Effector memory CD4-positive, alpha-beta T cell (primary cell): ENCODE results near the gene SH3RF3.

Experiments used
- DNase-seq, 3 donors: peaks; one replicate each; pipeline ENCODE4 v3.0.0-alpha.2; 2020
- H3K27ac ChIP-seq: 2 replicates; pipeline ENCODE4 v1.7.0; 2013; ENCODE audit warnings: mild to moderate bottlenecking, low read length, moderate library complexity; ENCODE audit not compliant: insufficient read depth, poor library complexity, severe bottlenecking
- H3K27me3 ChIP-seq: replicated peaks from 2 replicates; pipeline ENCODE4 v1.7.0; 2013; ENCODE audit warnings: mild to moderate bottlenecking, low read length; ENCODE audit not compliant: insufficient read depth, control insufficient read depth, poor library complexity, severe bottlenecking
- H3K36me3 ChIP-seq: 2 replicates; pipeline ENCODE4 v1.7.0; 2013; ENCODE audit warnings: mild to moderate bottlenecking, low read length, moderate library complexity; ENCODE audit not compliant: control insufficient read depth, insufficient read depth
- H3K4me1 ChIP-seq: 2 replicates; pipeline ENCODE4 v1.7.0; 2013; ENCODE audit warnings: low read length, mild to moderate bottlenecking; ENCODE audit not compliant: control insufficient read depth, insufficient read depth, poor library complexity, severe bottlenecking
- H3K4me3 ChIP-seq: 2 replicates; pipeline ENCODE4 v1.7.0; 2013; ENCODE audit warnings: low read length, low read depth, mild to moderate bottlenecking; ENCODE audit not compliant: insufficient read depth, poor library complexity, severe bottlenecking
- H3K9me3 ChIP-seq: 2 replicates; pipeline ENCODE4 v1.7.0; 2013; ENCODE audit warnings: mild to moderate bottlenecking, low read length, moderate library complexity; ENCODE audit not compliant: control insufficient read depth

The SH3RF3 gene

DNA sequence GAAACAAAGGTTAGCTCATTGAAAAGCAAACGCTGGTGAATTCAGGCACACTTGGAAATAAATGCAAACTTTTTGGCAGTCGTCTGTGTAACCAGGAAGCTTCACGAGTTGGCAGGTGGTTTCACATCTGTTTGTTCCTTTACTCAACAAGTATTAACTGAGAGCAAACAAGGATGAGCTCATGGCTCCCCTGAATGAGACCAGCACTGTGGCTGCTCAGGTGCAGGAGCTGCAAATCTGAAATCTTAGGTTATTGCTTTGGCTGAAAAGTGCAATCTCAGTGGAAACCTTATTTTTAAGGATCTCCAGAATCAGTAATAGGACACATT lies 46.3 kb downstream of the SH3RF3 start:
- H3K36me3 ChIP-seq, result no peaks in the 10 kb centered on the region
- DNase-seq, result no peak
- no peaks in the 10 kb centered on the region for H3K27me3 ChIP-seq
- no peaks in the 10 kb centered on the region for H3K9me3 ChIP-seq
- no peak overlapping the region for H3K4me3 ChIP-seq
- H3K4me1 ChIP-seq, result no peaks in the 10 kb centered on the region
- H3K27ac ChIP-seq, result no peak overlapping the region

DNA sequence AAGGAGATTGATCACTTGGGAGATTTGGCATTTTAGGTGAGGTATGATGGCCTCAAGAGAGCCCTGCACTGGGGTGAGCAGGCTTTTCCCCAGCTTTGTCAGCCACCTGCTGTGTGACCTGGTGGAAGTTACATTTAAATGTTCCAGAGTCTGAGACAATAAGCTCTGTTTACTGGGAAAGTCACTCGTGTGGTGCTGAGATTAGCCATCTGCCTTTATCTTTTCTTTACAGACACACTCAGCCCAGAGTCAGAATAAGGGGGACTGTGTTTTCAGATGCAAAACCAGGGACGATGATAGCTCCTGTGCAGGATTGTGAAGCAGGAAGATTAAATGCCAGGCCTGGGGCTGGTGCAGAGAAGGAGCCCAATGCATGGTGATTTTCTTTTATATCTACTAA lies 47.9 kb downstream of the SH3RF3 start:
- H3K4me1 ChIP-seq, result no peaks in the 10 kb centered on the region

GRCh38 chr2:109177635-109178034 lies 48.6 kb downstream of the SH3RF3 start:
- H3K36me3 ChIP-seq, result no peaks in the 10 kb centered on the region
- no peak for DNase-seq
- H3K4me1 ChIP-seq, result no peaks in the 10 kb centered on the region
- no peak overlapping the region for H3K27ac ChIP-seq
- no peaks in the 10 kb centered on the region for H3K9me3 ChIP-seq
- no peaks in the 10 kb centered on the region for H3K27me3 ChIP-seq
- H3K4me3 ChIP-seq, result no peak overlapping the region

More for the DNA sequence above, 47.9 kb downstream of the SH3RF3 start:
- no peak for DNase-seq
- Histone ChIP-seq H3K27me3 (no peaks in the 10 kb centered on the region), H3K9me3 (no peaks in the 10 kb centered on the region), H3K4me3 (no peak overlapping the region), H3K36me3 (no peaks in the 10 kb centered on the region), H3K27ac (no peak overlapping the region)

- H3K4me3 ChIP-seq, result no peak overlapping the region
- H3K27me3 ChIP-seq, result no peaks in the 10 kb centered on the region
- no peaks in the 10 kb centered on the region for H3K9me3 ChIP-seq
- no peak for DNase-seq
- no peaks in the 10 kb centered on the region for H3K4me1 ChIP-seq
- H3K36me3 ChIP-seq, result no peaks in the 10 kb centered on the region
- H3K27ac ChIP-seq, result no peak overlapping the region
Observed at GRCh38 chr2:109178968-109179367, 50.0 kb downstream of the SH3RF3 start.

GRCh38 chr2:109180786-109181185 lies 51.8 kb downstream of the SH3RF3 start:
- H3K4me3 ChIP-seq, result no peak overlapping the region
- no peaks in the 10 kb centered on the region for H3K36me3 ChIP-seq
- no peaks in the 10 kb centered on the region for H3K27me3 ChIP-seq
- DNase-seq, result no peak
- no peaks in the 10 kb centered on the region for H3K4me1 ChIP-seq
- H3K9me3 ChIP-seq, result no peaks in the 10 kb centered on the region
- H3K27ac ChIP-seq, result no peak overlapping the region

DNA sequence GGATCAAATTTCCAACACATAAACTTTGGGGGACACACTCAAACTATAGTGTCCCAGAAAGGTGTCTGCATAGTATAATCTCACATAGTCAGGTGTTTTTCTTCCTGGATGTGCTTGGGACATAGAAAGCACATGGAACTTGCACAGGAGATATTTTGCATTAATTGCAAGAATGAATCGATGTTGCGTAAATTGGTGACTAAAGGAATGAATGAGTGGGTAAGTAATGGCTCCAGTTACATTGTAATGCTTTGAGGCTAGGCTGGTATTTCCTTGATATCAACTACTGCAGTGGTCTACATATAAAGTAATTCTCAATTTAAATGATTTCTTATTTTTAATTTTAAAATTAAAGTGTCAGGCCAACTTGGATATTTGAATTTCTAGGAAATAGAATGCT lies 53.4 kb downstream of the SH3RF3 start:
- no peaks in the 10 kb centered on the region for H3K36me3 ChIP-seq
- H3K4me3 ChIP-seq, result no peak overlapping the region
- no peaks in the 10 kb centered on the region for H3K4me1 ChIP-seq
- H3K27ac ChIP-seq, result no peak overlapping the region
- no peaks in the 10 kb centered on the region for H3K27me3 ChIP-seq
- no peak for DNase-seq
- no peaks in the 10 kb centered on the region for H3K9me3 ChIP-seq

- H3K9me3 ChIP-seq, result no peaks in the 10 kb centered on the region
- no peak overlapping the region for H3K4me3 ChIP-seq
- no peaks in the 10 kb centered on the region for H3K27me3 ChIP-seq
- no peak overlapping the region for H3K27ac ChIP-seq
- no peaks in the 10 kb centered on the region for H3K4me1 ChIP-seq
- DNase-seq, result no peak
- H3K36me3 ChIP-seq, result no peaks in the 10 kb centered on the region
Observed at GRCh38 chr2:109183871-109184270, 54.9 kb downstream of the SH3RF3 start.

DNA sequence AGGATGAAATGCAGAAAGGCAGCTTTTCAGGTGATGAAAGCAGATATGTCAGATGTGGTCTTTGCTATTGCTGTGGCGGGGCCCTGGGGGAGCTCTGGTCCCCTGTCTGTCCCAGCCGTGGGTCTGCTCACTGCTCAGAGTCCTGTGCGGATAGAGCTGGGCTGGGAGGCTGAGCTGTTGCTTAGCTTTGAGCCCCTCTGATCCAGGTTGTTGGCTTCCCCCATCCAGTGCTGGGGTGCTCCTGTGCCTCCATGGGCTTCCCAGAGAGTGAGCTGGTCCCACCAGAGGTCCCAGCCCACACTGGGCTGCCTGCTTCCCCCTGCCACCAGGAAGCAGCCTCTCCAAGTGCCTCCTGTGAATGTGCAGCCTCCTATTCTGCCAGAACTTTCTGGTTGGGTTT lies 55.4 kb downstream of the SH3RF3 start:
- no peaks in the 10 kb centered on the region for H3K36me3 ChIP-seq
- no peaks in the 10 kb centered on the region for H3K9me3 ChIP-seq
- no peaks in the 10 kb centered on the region for H3K27me3 ChIP-seq
- no peak overlapping the region for H3K4me3 ChIP-seq
- no peaks in the 10 kb centered on the region for H3K4me1 ChIP-seq
- no peak overlapping the region for H3K27ac ChIP-seq
- no peak for DNase-seq

GRCh38 chr2:109185338-109185737 lies 56.3 kb downstream of the SH3RF3 start:
- no peak overlapping the region for H3K27ac ChIP-seq

DNA sequence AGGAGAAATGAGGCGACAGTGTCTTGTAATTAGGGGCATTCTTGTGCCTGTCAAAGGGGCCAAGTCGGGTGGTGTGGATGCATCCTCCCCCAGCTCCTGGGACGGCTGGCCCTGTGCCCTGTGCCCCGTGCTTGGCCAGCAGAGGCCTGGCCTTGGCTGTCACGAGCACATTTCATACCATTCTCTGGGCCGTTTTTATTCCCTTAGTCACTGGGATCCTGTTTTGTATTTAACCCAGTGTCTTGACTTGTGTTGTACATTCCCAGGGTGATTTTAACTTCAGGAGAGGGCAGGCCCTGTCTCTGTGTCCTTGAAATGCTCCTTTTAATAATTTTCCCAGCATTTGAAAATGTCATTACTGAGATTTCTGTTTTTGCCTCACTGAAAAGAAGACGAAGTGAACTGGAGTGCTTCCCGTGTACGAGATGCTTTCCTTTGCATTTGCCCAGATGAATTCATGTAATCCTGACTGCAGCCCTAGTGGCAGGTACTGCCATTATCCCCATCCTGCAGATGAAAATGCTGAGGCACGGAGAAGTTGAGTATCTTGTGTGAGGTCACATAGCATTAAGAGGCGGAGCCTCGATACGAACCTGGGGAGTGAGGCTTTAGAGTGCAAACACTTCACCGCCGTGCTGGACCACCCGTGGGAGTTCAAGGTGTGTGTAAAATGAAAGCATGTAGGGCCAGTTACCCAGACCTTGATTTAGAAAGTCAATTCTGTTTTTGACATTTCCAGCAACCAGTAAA lies 57.0 kb downstream of the SH3RF3 start:
- no peak overlapping the region for H3K4me3 ChIP-seq
- H3K27ac ChIP-seq, result no peak overlapping the region
- no peaks in the 10 kb centered on the region for H3K36me3 ChIP-seq
- no peaks in the 10 kb centered on the region for H3K27me3 ChIP-seq
- H3K9me3 ChIP-seq, result no peaks in the 10 kb centered on the region
- H3K4me1 ChIP-seq, result no peaks in the 10 kb centered on the region
- no peak for DNase-seq

More at GRCh38 chr2:109185338-109185737, 56.3 kb downstream of the SH3RF3 start:
- DNase-seq, result no peak
- no peaks in the 10 kb centered on the region for H3K9me3 ChIP-seq
- H3K27me3 ChIP-seq, result no peaks in the 10 kb centered on the region
- no peaks in the 10 kb centered on the region for H3K4me1 ChIP-seq
- H3K4me3 ChIP-seq, result no peak overlapping the region
- H3K36me3 ChIP-seq, result no peaks in the 10 kb centered on the region
